GM12872 (cell line): Measurements from ENCODE around the gene ITGB1.

ENCODE experiments used
- TF ChIP-seq, protein P1 (sequence below): IDR thresholded peaks from 3 replicates; pipeline ENCODE4 v1.5.1; 2011; ENCODE audit warnings: low read depth, mild to moderate bottlenecking, low read length, moderate library complexity; ENCODE audit not compliant: insufficient read depth

Gene ITGB1

DNA sequence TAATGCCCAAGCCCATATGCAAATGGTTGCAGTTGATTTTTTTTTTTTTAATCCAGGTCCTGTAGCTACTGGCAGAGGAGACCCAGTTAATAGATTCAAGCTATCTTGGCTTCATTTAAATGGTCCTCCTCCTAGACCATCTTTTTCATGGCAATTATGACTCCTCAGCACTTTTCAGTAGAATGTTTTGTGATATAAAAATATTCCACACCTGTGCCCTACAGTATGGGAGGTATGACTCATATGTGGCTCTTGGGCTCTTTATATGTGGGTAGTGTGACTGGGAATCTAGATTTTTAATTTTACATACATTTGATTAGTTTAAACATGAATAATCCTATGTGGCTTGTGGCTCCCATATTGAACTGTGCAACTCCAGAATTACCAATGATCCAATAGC is 80.1 kb downstream of the ITGB1 start:
- TF ChIP-seq, protein P1, sequence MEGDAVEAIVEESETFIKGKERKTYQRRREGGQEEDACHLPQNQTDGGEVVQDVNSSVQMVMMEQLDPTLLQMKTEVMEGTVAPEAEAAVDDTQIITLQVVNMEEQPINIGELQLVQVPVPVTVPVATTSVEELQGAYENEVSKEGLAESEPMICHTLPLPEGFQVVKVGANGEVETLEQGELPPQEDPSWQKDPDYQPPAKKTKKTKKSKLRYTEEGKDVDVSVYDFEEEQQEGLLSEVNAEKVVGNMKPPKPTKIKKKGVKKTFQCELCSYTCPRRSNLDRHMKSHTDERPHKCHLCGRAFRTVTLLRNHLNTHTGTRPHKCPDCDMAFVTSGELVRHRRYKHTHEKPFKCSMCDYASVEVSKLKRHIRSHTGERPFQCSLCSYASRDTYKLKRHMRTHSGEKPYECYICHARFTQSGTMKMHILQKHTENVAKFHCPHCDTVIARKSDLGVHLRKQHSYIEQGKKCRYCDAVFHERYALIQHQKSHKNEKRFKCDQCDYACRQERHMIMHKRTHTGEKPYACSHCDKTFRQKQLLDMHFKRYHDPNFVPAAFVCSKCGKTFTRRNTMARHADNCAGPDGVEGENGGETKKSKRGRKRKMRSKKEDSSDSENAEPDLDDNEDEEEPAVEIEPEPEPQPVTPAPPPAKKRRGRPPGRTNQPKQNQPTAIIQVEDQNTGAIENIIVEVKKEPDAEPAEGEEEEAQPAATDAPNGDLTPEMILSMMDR, result no peak

DNA sequence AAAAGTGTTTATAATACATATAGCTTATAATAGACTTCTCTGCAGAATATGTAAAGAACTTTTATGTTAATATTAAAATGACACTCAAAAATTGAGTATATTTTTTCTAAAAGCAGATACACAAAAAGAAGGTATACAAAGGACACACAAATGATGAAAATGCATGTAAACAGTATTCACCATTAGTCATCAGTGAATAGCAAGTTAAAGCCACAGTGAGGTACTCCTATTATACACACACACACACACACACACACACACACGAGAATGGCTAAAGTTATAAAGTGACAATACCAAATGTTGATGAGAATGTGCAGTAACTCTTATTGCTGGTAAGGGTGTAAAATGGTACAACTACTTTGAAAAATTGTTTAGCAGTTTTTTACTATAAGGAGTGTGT is 92.9 kb downstream of the ITGB1 start:
- TF ChIP-seq, protein P1, result no peak

DNA sequence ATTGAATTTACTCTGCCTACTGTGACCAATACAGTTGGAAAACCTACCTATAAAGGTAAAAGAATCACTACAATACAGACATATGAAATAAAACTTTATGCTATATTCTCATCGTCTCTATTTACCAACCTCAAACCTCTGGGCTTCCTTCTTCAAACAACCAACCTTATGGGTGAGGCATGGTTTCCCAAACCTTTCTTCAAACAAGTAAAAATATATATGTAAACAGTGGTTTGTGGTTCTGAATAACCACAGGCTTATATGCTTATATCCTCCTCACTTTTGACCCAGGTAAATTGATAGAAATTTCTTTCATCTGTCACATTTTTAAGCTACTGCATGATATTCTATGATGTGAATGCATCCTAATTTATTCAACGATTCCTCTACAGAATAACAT is 103.6 kb downstream of the ITGB1 start:
- TF ChIP-seq, protein P1, result no peak

DNA sequence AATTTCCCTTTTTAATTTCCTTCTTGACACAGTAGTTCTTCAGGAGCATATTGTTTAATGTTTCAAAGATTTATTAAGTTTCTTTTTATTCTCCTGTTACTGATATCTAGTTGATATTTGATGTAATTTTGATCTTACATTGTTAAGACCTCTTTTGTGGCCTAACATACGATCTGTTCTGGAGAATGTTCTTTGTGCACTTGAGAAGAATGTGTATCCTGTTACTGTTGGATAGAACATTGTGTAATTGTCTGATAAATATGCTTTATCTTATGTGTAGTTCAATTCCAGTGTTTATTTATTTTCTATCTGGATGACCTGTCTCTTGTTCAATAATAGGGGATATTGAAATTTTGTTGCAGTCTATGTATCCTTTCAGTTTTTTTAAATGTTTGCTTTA is 106.7 kb downstream of the ITGB1 start:
- TF ChIP-seq, protein P1, result no peak
